ENCODE data around the gene TMEM178B.

- no peak for TF ChIP-seq JUND (IDR thresholded peaks at IDR 0.05; ENCODE audit: low read depth, low read length)
- no peak for TF ChIP-seq SMC3 (IDR thresholded peaks at IDR 0.05; ENCODE audit: borderline replicate concordance, low read length)
- no peak for TF ChIP-seq ETV6 (conservative IDR thresholded peaks at IDR 0.05 in 1 of 2, IDR thresholded peaks at IDR 0.05 in 1 of 2; ENCODE audit: borderline replicate concordance in 1 of 2, low read depth in 1 of 2)
- no peak for TF ChIP-seq ZBTB33 (IDR thresholded peaks at IDR 0.05)
- TF ChIP-seq ZNF274 (IDR thresholded peaks at IDR 0.05; ENCODE audit: insufficient read depth, insufficient read length), result no peak
- TF ChIP-seq POLR2A (IDR thresholded peaks at IDR 0.05; ENCODE audit: low read depth, low read length), result no peak
- TF ChIP-seq, protein P1, sequence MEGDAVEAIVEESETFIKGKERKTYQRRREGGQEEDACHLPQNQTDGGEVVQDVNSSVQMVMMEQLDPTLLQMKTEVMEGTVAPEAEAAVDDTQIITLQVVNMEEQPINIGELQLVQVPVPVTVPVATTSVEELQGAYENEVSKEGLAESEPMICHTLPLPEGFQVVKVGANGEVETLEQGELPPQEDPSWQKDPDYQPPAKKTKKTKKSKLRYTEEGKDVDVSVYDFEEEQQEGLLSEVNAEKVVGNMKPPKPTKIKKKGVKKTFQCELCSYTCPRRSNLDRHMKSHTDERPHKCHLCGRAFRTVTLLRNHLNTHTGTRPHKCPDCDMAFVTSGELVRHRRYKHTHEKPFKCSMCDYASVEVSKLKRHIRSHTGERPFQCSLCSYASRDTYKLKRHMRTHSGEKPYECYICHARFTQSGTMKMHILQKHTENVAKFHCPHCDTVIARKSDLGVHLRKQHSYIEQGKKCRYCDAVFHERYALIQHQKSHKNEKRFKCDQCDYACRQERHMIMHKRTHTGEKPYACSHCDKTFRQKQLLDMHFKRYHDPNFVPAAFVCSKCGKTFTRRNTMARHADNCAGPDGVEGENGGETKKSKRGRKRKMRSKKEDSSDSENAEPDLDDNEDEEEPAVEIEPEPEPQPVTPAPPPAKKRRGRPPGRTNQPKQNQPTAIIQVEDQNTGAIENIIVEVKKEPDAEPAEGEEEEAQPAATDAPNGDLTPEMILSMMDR (IDR thresholded peaks at IDR 0.05 in 2 of 3, conservative IDR thresholded peaks at IDR 0.05 in 1 of 3; ENCODE audit: control insufficient read depth in 2 of 3, extremely low read depth in 1 of 3, insufficient read depth in 1 of 3, low read depth in 3 of 3, low read length in 3 of 3), result no peak
- no peak for TF ChIP-seq MAX (IDR thresholded peaks at IDR 0.05; ENCODE audit: low read depth, low read length)
- no peak for TF ChIP-seq NBN (IDR thresholded peaks at IDR 0.05)
- TF ChIP-seq ZBTB4 (CRISPR knock-in tag; IDR thresholded peaks at IDR 0.05), result no peak
- no peak for TF ChIP-seq EED (IDR thresholded peaks at IDR 0.05; ENCODE audit: low read depth)
These were observed 343.6 kb downstream of the TMEM178B start for GRCh38 chr7:141417506-141417905.

Data from GM12878 (cell line).